ENCODE data around the gene BRAF. TPM values are rescaled to one million over a fixed set of nuclear protein-coding genes. Genes with fewer than 3 reads are reported as not detected.
A peak's percentile ranks its signal among the peaks of the same experiment; 100 is the strongest.
"Not testable (repeated sequence)": the region's sequence is repeated elsewhere in the genome, so short reads cannot be mapped to it uniquely, and the experiment has no call there.

BRAF gene
- total and polyA plus RNA-seq, 4 donors = 4.1 to 55.5 (median 29.9) TPM

GRCh38 chr7:140696024-140696679 lies 228.6 kb downstream of the BRAF start:
- Histone ChIP-seq H3K27ac (ENCODE audit: low read depth in 1 of 2, low read length in 2 of 2) (peak overlapping the region in 1 of 2 donors; percentile 65), H3K4me1 (ENCODE audit: control insufficient read depth in 1 of 2, insufficient read depth in 2 of 2, low read length in 2 of 2) (no peaks in the 10 kb centered on the region), H3K27me3 (ENCODE audit: control insufficient read depth in 1 of 2, insufficient read depth in 2 of 2, low read length in 1 of 2) (no peaks in the 10 kb centered on the region), H3K4me3 (ENCODE audit: low read length in 2 of 2) (peak overlapping the region in 1 of 2 donors; percentile 63), H3K9me3 (ENCODE audit: control insufficient read depth, low read length) (no peaks in the 10 kb centered on the region), H3K36me3 (ENCODE audit: control insufficient read depth in 1 of 2, insufficient read depth in 2 of 2, low read length in 1 of 2) (no peaks in the 10 kb centered on the region)
- peak; percentile 96 to 99 for DNase-seq
- intact Hi-C loops (cut with DNase I) = loop anchor here in 1 of 2 donors (10.0 kb wide), 1 partner anchor 229 kb away; the partner anchor contains the start of gene BRAF
- 19% methylated on average over 22 to 23 of the region's 23 CpGs for WGBS, 2 donors
- ATAC-seq (ENCODE audit: low FRiP score) = no peak

GRCh38 chr7:140695381-140695780 lies 229.3 kb downstream of the BRAF start:
- Histone ChIP-seq H3K9me3 (ENCODE audit: control insufficient read depth, low read length) (no peaks in the 10 kb centered on the region), H3K4me3 (ENCODE audit: low read length in 2 of 2) (no peak overlapping the region), H3K27ac (ENCODE audit: low read depth in 1 of 2, low read length in 2 of 2) (no peak overlapping the region), H3K27me3 (ENCODE audit: control insufficient read depth in 1 of 2, insufficient read depth in 2 of 2, low read length in 1 of 2) (no peaks in the 10 kb centered on the region), H3K36me3 (ENCODE audit: control insufficient read depth in 1 of 2, insufficient read depth in 2 of 2, low read length in 1 of 2) (no peaks in the 10 kb centered on the region), H3K4me1 (ENCODE audit: control insufficient read depth in 1 of 2, insufficient read depth in 2 of 2, low read length in 2 of 2) (no peaks in the 10 kb centered on the region)
- DNase-seq (no peak), ATAC-seq (ENCODE audit: low FRiP score) (no peak)
- 90 to 93% methylated on average over 11 of the region's 11 CpGs for WGBS, 2 donors
- intact Hi-C loops (cut with DNase I) = loop anchor here in 1 of 2 donors (10.0 kb wide), 1 partner anchor 229 kb away; the partner anchor contains the start of gene BRAF

GRCh38 chr7:140694592-140694991 lies 230.1 kb downstream of the BRAF start:
- WGBS, 2 donors = 84 to 89% methylated on average over 6 of the region's 6 CpGs
- no peaks in the 10 kb centered on the region for H3K9me3 ChIP-seq (ENCODE audit: control insufficient read depth, low read length)
- H3K4me3 ChIP-seq (ENCODE audit: low read length in 2 of 2) = no peak overlapping the region
- H3K27ac ChIP-seq (ENCODE audit: low read depth in 1 of 2, low read length in 2 of 2) = no peak overlapping the region
- H3K36me3 ChIP-seq (ENCODE audit: control insufficient read depth in 1 of 2, insufficient read depth in 2 of 2, low read length in 1 of 2) = no peaks in the 10 kb centered on the region
- H3K4me1 ChIP-seq (ENCODE audit: control insufficient read depth in 1 of 2, insufficient read depth in 2 of 2, low read length in 2 of 2) = no peaks in the 10 kb centered on the region
- ATAC-seq (ENCODE audit: low FRiP score) (no peak), DNase-seq (no peak)
- no peaks in the 10 kb centered on the region for H3K27me3 ChIP-seq (ENCODE audit: control insufficient read depth in 1 of 2, insufficient read depth in 2 of 2, low read length in 1 of 2)
- intact Hi-C loops (cut with DNase I) = loop anchor here in 1 of 2 donors (10.0 kb wide), 1 partner anchor 230 kb away; the partner anchor contains the start of gene BRAF

GRCh38 chr7:140693849-140694248 lies 230.9 kb downstream of the BRAF start:
- 95 to 96% methylated on average over 10 of the region's 10 CpGs for WGBS, 2 donors
- ATAC-seq (ENCODE audit: low FRiP score); H3K27ac ChIP-seq (ENCODE audit: low read depth in 1 of 2, low read length in 2 of 2); H3K4me1 ChIP-seq (ENCODE audit: control insufficient read depth in 1 of 2, insufficient read depth in 2 of 2, low read length in 2 of 2); H3K9me3 ChIP-seq (ENCODE audit: control insufficient read depth, low read length); H3K36me3 ChIP-seq (ENCODE audit: control insufficient read depth in 1 of 2, insufficient read depth in 2 of 2, low read length in 1 of 2); DNase-seq; H3K4me3 ChIP-seq (ENCODE audit: low read length in 2 of 2); H3K27me3 ChIP-seq (ENCODE audit: control insufficient read depth in 1 of 2, insufficient read depth in 2 of 2, low read length in 1 of 2): not testable (repeated sequence)
- intact Hi-C loops (cut with DNase I) = loop anchor here in 1 of 2 donors (10.0 kb wide), 1 partner anchor 231 kb away; the partner anchor contains the start of gene BRAF

- DNase-seq = no peak
- Histone ChIP-seq H3K27me3 (ENCODE audit: control insufficient read depth in 1 of 2, insufficient read depth in 2 of 2, low read length in 1 of 2) (no peaks in the 10 kb centered on the region), H3K27ac (ENCODE audit: low read depth in 1 of 2, low read length in 2 of 2) (no peak overlapping the region), H3K36me3 (ENCODE audit: control insufficient read depth in 1 of 2, insufficient read depth in 2 of 2, low read length in 1 of 2) (no peaks in the 10 kb centered on the region), H3K4me3 (ENCODE audit: low read length in 2 of 2) (no peak overlapping the region), H3K9me3 (ENCODE audit: control insufficient read depth, low read length) (no peaks in the 10 kb centered on the region), H3K4me1 (ENCODE audit: control insufficient read depth in 1 of 2, insufficient read depth in 2 of 2, low read length in 2 of 2) (no peaks in the 10 kb centered on the region)
- intact Hi-C loops (cut with DNase I) = loop anchor here in 1 of 2 donors (10.0 kb wide), 1 partner anchor 233 kb away; the partner anchor contains the start of gene BRAF
- ATAC-seq (ENCODE audit: low FRiP score) = no peak
- 84 to 89% methylated on average over 12 of the region's 12 CpGs for WGBS, 2 donors
Observed at GRCh38 chr7:140691376-140692045, 233.2 kb downstream of the BRAF start.

GRCh38 chr7:140689199-140690152 lies 235.3 kb downstream of the BRAF start:
- DNase-seq (peak in 1 of 2 donors; percentile 57), ATAC-seq (ENCODE audit: low FRiP score) (no peak)
- WGBS, 2 donors = 93% methylated on average over 16 of the region's 16 CpGs
- Histone ChIP-seq H3K4me1 (ENCODE audit: control insufficient read depth in 1 of 2, insufficient read depth in 2 of 2, low read length in 2 of 2) (no peaks in the 10 kb centered on the region), H3K27ac (ENCODE audit: low read depth in 1 of 2, low read length in 2 of 2) (no peak overlapping the region), H3K27me3 (ENCODE audit: control insufficient read depth in 1 of 2, insufficient read depth in 2 of 2, low read length in 1 of 2) (no peaks in the 10 kb centered on the region), H3K9me3 (ENCODE audit: control insufficient read depth, low read length) (no peaks in the 10 kb centered on the region), H3K4me3 (ENCODE audit: low read length in 2 of 2) (no peak overlapping the region), H3K36me3 (ENCODE audit: control insufficient read depth in 1 of 2, insufficient read depth in 2 of 2, low read length in 1 of 2) (peaks cover 0 to 2% of the 10 kb centered on the region in 2 donors)
- intact Hi-C loops (cut with DNase I) = loop anchor here in 1 of 2 donors (10.0 kb wide), 1 partner anchor 235 kb away; the partner anchor contains the start of gene BRAF

GRCh38 chr7:140688341-140688740 lies 236.4 kb downstream of the BRAF start:
- 88% methylated on average over 6 of the region's 6 CpGs for WGBS, 2 donors
- intact Hi-C loops (cut with DNase I) = no loop called here
- Histone ChIP-seq H3K27me3 (ENCODE audit: control insufficient read depth in 1 of 2, insufficient read depth in 2 of 2, low read length in 1 of 2) (no peaks in the 10 kb centered on the region), H3K36me3 (ENCODE audit: control insufficient read depth in 1 of 2, insufficient read depth in 2 of 2, low read length in 1 of 2) (peaks cover 0 to 2% of the 10 kb centered on the region in 2 donors), H3K4me1 (ENCODE audit: control insufficient read depth in 1 of 2, insufficient read depth in 2 of 2, low read length in 2 of 2) (no peaks in the 10 kb centered on the region), H3K27ac (ENCODE audit: low read depth in 1 of 2, low read length in 2 of 2) (no peak overlapping the region), H3K4me3 (ENCODE audit: low read length in 2 of 2) (no peak overlapping the region), H3K9me3 (ENCODE audit: control insufficient read depth, low read length) (no peaks in the 10 kb centered on the region)
- DNase-seq = peak in 1 of 2 donors; percentile 63
- ATAC-seq (ENCODE audit: low FRiP score) = no peak

GRCh38 chr7:140686921-140687320 lies 237.8 kb downstream of the BRAF start:
- peak in 1 of 2 donors; percentile 67 for DNase-seq
- Histone ChIP-seq H3K27ac (ENCODE audit: low read depth in 1 of 2, low read length in 2 of 2) (no peak overlapping the region), H3K9me3 (ENCODE audit: control insufficient read depth, low read length) (no peaks in the 10 kb centered on the region), H3K4me1 (ENCODE audit: control insufficient read depth in 1 of 2, insufficient read depth in 2 of 2, low read length in 2 of 2) (no peaks in the 10 kb centered on the region), H3K36me3 (ENCODE audit: control insufficient read depth in 1 of 2, insufficient read depth in 2 of 2, low read length in 1 of 2) (peaks cover 2 to 4% of the 10 kb centered on the region in 2 donors), H3K4me3 (ENCODE audit: low read length in 2 of 2) (no peak overlapping the region), H3K27me3 (ENCODE audit: control insufficient read depth in 1 of 2, insufficient read depth in 2 of 2, low read length in 1 of 2) (no peaks in the 10 kb centered on the region)
- 94 to 95% methylated on average over 11 of the region's 11 CpGs for WGBS, 2 donors
- no peak for ATAC-seq (ENCODE audit: low FRiP score)
- intact Hi-C loops (cut with DNase I) = no loop called here

Data from aorta (tissue), 5 donors.